Measurements from ENCODE around the gene SLC17A2. TPM values are rescaled to one million over a fixed set of nuclear protein-coding genes. Genes with fewer than 3 reads are reported as not detected.

Gene SLC17A2
- total and polyA plus RNA-seq, 2 of the 13 experiments (the other 11 are each of a cell fraction or from before 2014, with no cell fraction given), result 11.2 to 32.4 TPM

DNA sequence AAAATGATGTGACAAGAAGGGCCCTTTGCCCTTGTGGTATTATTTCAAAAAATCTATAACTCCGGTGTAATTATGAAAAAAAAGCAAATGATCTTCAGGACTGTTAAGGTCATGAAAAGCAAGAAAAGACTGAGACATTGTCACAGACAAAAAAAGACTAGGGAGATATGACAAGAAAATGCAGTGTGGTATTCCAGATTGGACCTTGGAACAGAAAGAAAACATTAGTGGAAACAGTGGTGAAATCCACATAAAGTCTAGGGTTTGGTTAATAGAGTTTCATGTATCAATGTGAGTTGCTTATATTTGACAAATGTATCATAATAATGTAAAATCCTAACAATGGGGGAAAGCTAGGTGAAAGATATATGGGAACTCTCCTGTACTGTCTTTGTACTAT is 29.6 kb downstream of the SLC17A2 start (continued):
- TF ChIP-seq EP300 (IDR thresholded peaks at IDR 0.05; ENCODE audit: low read depth in 2 of 2, low read length in 2 of 2), result no peak
- no peak for TF ChIP-seq EP300 (CRISPR knock-in tag; IDR thresholded peaks at IDR 0.05; ENCODE audit: borderline replicate concordance)

DNA sequence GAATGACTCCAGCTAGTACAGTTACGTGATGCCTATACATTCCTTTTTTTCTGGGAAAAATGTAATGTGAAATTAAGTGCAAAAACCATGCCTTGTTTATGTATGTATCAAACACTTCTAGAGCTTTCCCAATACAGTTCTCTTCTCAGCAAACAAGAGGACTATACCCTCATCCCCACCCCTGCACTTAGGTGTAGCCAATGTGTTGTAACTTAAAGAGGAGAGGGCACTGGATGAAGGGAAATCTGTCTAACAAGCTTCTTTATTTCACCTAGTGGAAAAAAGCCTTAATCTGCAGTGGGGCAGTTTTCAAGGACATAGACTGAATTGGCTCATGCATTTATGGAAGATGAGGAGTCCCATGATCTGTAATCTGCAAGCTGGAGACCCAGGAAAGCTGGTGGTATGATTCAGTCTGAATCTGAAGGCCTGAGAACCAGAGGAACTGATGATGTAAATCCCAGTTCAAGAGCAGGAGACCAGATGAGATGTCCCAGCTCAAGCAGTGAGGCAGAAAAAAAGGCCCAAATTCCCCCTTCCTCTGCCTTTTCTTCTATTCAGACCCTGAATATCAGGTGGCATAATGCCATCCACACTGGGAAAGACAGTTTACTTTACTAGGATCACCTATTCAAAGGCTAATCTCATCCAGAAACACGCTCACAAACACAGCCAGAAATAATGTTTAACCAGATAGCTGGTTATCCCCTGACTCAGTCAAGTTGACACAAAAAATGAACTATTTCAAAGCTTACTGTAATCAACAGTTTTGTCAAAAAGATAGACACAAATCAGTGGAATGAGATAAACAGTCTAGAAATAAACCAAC is 30.7 kb downstream of the SLC17A2 start:
- Histone ChIP-seq H3K27ac (ENCODE audit: extremely low read length, insufficient read depth, low read length) (peak overlapping the region; percentile 61), H3K4me3 (replicated peaks in 1 of 3; ENCODE audit: insufficient read depth in 1 of 3, low read depth in 2 of 3, low read length in 3 of 3) (peak overlapping the region in 1 of 3 experiments; percentile 5; a peak in 1 of 6 replicates), H3K4me1 (ENCODE audit: insufficient read depth, low read length) (peaks cover 54% of the 10 kb centered on the region), H3K27me3 (ENCODE audit: control insufficient read depth in 1 of 2, insufficient read depth in 2 of 2, low read length in 2 of 2) (no peaks in the 10 kb centered on the region), H3K4me2 (ENCODE audit: low read depth, low read length) (peak overlapping the region; percentile 51), H3K79me2 (ENCODE audit: insufficient read depth, low read length) (no peaks in the 10 kb centered on the region), H3K36me3 (replicated peaks in 1 of 2; ENCODE audit: control insufficient read depth in 1 of 2, insufficient read depth in 2 of 2, low read length in 2 of 2) (no peaks in the 10 kb centered on the region), H4K20me1 (ENCODE audit: insufficient read depth, low read length) (no peaks in the 10 kb centered on the region), H3K9ac (ENCODE audit: insufficient read depth, low read depth, low read length) (peak overlapping the region; percentile 41), H2AFZ (ENCODE audit: low read length) (no peak overlapping the region), H3K9me3 (ENCODE audit: low read length) (no peaks in the 10 kb centered on the region)
- in situ Hi-C loops (cut with HindIII; ENCODE audit: extremely low pct_ligation_motif_present, low pct_unique_long_range_greater_than_20kb), result loop anchor here (5.0 to 25.0 kb wide), 2 partner anchors 33 to 637 kb away; partner anchors contain the start of gene SLC17A2
- intact Hi-C loops (cut with micrococcal nuclease; ENCODE audit: unreplicated experiment), result loop anchor here (2.0 kb wide), 1 partner anchor 43 kb away; no protein-coding TSS in a partner anchor
- 19% methylated on average over 2 of the region's 2 CpGs for WGBS (ENCODE audit: low lambda C conversion rate)
- peak; percentile 90 for ATAC-seq
- POLR2A ChIA-PET, result interaction anchor here (0.9 to 3.8 kb wide), 14 partner anchors 10 to 1179 kb away, joined by 3 to 111 read pairs (median 4); partner anchors contain the start of gene SLC17A2
- FAIRE-seq, result peak; percentile 89
- DNase-seq (ENCODE audit: low spot score), result peak; percentile 81
- CTCF ChIA-PET (ENCODE audit: low intra/inter-chr PET ratio, low total read pairs), result no interaction called here
- BruUV-seq (replicated peaks), result no TSS peak
- no peak for TF ChIP-seq ZNF562 (CRISPR knock-in tag; IDR thresholded peaks at IDR 0.05; ENCODE audit: borderline replicate concordance)
- TF ChIP-seq, protein P1, sequence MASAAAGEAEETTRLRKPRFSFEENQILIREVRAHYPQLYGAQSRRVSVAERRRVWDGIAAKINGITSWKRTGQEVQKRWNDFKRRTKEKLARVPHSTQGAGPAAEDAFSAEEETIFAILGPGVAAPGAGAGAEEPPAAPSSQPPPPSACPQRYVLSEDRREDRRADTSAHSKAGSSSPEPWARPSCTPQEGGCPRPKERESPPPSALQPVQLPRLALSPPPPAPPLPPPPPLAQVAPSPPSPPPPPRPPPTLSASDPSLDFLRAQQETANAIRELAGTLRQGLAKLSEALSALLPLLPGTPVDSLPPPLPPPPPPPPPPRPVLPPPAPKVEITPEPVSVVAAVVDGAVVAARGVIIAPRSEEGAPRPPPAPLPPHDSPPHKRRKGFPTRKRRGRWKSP (CRISPR knock-in tag; IDR thresholded peaks at IDR 0.05), result 0 out of 2 replicates have a peak, but pooled peaks have one; percentile 13
- 0 out of 2 replicates have a peak, but pooled peaks have one; percentile 28 for TF ChIP-seq SPEN (CRISPR knock-in tag; IDR thresholded peaks at IDR 0.05; ENCODE audit: low read depth)
- TF ChIP-seq YEATS2 (CRISPR knock-in tag; IDR thresholded peaks at IDR 0.05; ENCODE audit: borderline replicate concordance), result no peak
- TF ChIP-seq, protein P2, sequence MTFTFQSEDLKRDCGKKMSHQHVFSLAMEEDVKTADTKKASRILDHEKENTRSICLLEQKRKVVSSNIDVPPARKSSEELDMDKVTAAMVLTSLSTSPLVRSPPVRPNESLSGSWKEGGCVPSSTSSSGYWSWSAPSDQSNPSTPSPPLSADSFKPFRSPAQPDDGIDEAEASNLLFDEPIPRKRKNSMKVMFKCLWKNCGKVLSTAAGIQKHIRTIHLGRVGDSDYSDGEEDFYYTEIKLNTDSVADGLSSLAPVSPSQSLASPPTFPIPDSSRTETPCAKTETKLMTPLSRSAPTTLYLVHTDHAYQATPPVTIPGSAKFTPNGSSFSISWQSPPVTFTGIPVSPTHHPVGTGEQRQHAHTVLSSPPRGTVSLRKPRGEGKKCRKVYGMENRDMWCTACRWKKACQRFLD (CRISPR knock-in tag; IDR thresholded peaks at IDR 0.05; ENCODE audit: borderline replicate concordance), result no peak
- TF ChIP-seq PCBP1 (IDR thresholded peaks at IDR 0.05; ENCODE audit: borderline replicate concordance, low read depth, low read length), result no peak
- TF ChIP-seq EP300 (IDR thresholded peaks at IDR 0.05; ENCODE audit: low read depth in 2 of 2, low read length in 2 of 2), result peak in 1 of 2 experiments; percentile 88; a peak in 2 of 4 replicates
- TF ChIP-seq EP300 (CRISPR knock-in tag; IDR thresholded peaks at IDR 0.05; ENCODE audit: borderline replicate concordance), result no peak; the same call in 1 of the 2 replicates
- peak; percentile 94 for TF ChIP-seq FOXP4 (CRISPR knock-in tag; IDR thresholded peaks at IDR 0.05)
- no peak for TF ChIP-seq FLYWCH1 (CRISPR knock-in tag; IDR thresholded peaks at IDR 0.05)
- TF ChIP-seq NCOA2 (CRISPR knock-in tag; IDR thresholded peaks at IDR 0.05), result peak; percentile 78
- peak; percentile 40; the same call in 1 of the 2 replicates for TF ChIP-seq ZNF614 (CRISPR knock-in tag; IDR thresholded peaks at IDR 0.05; ENCODE audit: borderline replicate concordance)
- no peak for TF ChIP-seq PHF20 (CRISPR knock-in tag; IDR thresholded peaks at IDR 0.05)
- TF ChIP-seq ZBTB25 (CRISPR knock-in tag; IDR thresholded peaks at IDR 0.05), result peak; percentile 52; the same call in 1 of the 2 replicates
